Measurements from ENCODE around the gene SPARCL1.
"Not testable (repeated sequence)": the region's sequence is repeated elsewhere in the genome, so short reads cannot be mapped to it uniquely, and the experiment has no call there.

Gene SPARCL1

DNA sequence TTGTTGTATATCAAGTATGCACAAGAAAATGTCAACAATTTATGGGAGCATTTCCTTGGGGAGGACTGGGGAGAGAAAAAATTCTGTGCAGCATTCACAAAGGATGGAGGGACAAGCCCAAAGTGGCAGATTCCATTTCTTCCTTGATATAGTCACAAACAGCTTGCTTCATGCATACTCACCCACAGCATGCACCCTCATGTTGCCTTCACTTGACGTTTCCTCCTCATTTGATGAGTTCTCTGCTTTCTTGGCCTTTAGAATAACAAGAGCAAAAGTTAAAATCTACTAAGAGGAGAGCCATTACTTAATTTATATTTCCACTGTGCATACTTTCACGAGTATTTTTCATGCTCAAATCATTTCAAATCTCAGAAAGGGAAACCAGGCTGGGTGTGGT is 37.7 kb downstream of the SPARCL1 start:
- no peak for FAIRE-seq
- no peak for DNase-seq (ENCODE audit: insufficient read length, low spot score)

DNA sequence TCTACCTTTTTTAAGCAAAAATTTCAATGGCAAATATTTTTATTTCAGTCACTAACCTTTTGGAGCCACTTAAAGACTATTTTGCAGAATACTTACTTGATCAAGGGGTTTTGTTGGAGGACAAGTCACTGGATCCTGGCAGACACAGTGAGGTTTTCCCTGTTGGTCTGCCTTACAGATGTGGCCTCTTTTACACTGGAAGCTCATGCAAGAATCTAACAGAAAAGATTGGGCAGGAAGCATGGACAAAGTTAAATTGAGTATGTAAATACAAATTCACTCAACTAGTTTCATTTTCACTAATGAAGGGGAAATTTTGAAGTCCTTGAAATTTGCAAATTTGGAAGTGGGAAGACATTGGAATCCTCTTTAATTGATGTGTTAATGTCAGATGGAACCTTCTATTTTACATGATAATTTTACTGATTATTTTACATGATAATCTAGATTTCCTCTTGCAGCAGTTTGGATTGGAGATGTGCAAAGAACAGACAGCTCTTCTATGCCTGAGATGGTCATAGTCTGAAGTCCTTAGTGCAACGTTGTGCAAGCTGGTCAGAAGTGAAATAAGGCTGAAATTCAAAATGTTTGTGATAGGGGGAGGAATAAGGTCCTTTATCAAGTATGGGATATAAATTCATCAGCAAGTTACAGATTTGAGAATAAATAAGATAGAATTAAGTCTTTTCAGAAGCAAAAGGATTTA is 38.4 kb downstream of the SPARCL1 start:
- TF ChIP-seq, protein P1, sequence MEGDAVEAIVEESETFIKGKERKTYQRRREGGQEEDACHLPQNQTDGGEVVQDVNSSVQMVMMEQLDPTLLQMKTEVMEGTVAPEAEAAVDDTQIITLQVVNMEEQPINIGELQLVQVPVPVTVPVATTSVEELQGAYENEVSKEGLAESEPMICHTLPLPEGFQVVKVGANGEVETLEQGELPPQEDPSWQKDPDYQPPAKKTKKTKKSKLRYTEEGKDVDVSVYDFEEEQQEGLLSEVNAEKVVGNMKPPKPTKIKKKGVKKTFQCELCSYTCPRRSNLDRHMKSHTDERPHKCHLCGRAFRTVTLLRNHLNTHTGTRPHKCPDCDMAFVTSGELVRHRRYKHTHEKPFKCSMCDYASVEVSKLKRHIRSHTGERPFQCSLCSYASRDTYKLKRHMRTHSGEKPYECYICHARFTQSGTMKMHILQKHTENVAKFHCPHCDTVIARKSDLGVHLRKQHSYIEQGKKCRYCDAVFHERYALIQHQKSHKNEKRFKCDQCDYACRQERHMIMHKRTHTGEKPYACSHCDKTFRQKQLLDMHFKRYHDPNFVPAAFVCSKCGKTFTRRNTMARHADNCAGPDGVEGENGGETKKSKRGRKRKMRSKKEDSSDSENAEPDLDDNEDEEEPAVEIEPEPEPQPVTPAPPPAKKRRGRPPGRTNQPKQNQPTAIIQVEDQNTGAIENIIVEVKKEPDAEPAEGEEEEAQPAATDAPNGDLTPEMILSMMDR (IDR thresholded peaks at IDR 0.05; ENCODE audit: insufficient read depth, missing control alignments): no peak
- DNase-seq (ENCODE audit: insufficient read length, low spot score): no peak
- FAIRE-seq: no peak

More for the DNA sequence above, 37.7 kb downstream of the SPARCL1 start:
- TF ChIP-seq, protein P1 (IDR thresholded peaks at IDR 0.05; ENCODE audit: insufficient read depth, missing control alignments): no peak

DNA sequence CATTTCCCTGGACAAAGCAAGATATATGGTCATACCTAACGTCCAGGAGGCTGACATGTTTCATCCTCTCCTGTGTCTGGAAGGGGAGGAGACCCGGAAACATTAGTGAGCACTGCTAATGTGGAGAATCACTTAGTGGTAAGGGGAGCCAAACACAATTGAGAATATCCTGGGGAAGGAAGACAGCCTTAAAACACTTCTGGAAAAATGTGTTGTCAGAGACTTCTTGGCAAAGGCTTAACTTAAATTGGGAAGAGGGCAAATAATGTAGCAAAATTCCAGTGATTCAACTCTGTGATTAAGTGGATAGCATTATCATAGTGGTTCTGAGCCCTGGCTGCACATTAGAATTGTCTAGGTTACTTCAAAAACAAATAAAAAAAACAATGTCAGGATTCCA is 39.5 kb downstream of the SPARCL1 start:
- no peak for DNase-seq (ENCODE audit: insufficient read length, low spot score)
- TF ChIP-seq, protein P1 (IDR thresholded peaks at IDR 0.05; ENCODE audit: insufficient read depth, missing control alignments): no peak
- FAIRE-seq: no peak

DNA sequence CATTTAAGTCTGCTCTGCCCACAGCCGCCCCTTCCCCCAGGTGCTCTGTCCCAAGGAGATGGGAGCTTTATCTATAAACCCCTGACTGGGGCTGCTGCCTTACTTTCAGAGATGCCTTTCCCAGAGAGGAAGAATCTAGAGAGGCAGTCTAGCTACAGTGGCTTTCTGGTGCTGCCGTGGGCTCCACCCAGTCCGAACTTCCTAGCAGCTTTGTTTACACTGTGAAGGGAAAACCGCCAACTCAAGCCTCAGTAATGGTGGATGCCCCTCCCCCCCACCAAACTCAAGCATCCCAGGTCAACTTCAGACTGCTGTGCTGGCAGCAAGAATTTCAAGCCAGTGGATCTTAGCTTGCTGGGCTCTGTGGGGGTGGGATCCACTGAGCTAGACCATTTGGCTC is 40.5 kb downstream of the SPARCL1 start:
- not testable (repeated sequence) for DNase-seq (ENCODE audit: insufficient read length, low spot score); FAIRE-seq

DNA sequence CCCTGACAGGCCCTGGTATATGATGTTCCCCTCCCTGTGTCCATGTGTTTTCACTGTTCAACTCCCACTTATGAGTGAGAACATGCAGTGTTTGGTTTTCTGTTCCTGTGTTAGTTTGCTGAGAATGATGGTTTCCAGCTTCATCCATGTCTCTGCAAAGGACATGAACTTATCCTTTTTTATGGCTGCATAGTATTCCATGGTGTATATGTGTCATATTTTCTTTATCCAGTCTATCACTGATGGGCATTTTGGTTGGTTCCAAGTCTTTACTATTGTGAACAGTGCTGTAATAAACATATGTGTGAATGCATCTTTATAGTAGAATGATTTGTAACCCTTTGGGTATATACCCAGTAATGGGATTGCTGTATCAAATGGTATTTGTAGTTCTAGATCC is 45.9 kb downstream of the SPARCL1 start:
- FAIRE-seq; DNase-seq (ENCODE audit: insufficient read length, low spot score): not testable (repeated sequence)

DNA sequence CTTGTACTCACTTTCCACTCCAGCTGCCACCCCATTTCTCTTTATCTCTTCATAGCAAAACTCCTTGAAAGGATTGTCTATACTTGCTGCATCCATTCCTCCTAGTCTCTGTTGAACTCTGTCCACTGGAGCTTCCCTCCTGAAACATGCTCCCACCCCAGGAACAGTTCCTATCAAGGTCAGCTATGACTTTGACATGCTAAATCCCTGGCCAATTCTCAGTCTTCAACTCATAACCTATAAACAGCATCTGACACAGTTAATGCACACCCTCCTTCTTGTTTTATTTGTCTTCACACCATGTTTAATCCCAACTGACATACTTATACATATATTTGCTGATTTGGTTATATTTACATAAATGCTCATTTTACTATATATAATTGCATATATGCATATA is 47.8 kb downstream of the SPARCL1 start:
- DNase-seq (ENCODE audit: insufficient read length, low spot score): no peak
- no peak for FAIRE-seq
- TF ChIP-seq, protein P1 (IDR thresholded peaks at IDR 0.05; ENCODE audit: insufficient read depth, missing control alignments): no peak

DNA sequence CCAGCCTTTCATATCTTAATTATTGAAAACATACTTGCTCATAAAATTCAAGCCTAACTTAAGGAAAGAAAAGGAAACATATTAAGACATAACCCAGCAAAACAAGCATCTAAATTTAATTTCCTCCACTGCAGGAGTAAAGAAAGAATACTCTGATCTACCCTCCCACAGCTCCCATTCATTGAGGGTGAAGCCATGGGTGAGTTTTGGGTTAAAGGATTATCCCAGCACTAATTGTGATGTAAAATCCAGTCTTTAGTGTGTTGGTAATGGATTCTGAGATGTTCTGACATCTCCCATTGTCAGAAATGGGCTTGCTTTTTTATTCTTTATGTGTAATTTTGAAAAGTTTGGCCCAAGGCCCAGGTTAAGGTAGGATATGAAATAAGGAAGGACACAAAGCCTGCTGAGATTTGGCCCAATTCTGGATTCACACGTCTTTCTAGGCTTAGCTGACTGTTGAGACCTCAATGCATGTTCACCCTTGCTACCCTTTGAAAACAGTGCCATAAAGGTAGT is 50.4 kb downstream of the SPARCL1 start:
- DNase-seq (ENCODE audit: insufficient read length, low spot score): no peak
- TF ChIP-seq, protein P1 (IDR thresholded peaks at IDR 0.05; ENCODE audit: insufficient read depth, missing control alignments): no peak
- FAIRE-seq: no peak

DNA sequence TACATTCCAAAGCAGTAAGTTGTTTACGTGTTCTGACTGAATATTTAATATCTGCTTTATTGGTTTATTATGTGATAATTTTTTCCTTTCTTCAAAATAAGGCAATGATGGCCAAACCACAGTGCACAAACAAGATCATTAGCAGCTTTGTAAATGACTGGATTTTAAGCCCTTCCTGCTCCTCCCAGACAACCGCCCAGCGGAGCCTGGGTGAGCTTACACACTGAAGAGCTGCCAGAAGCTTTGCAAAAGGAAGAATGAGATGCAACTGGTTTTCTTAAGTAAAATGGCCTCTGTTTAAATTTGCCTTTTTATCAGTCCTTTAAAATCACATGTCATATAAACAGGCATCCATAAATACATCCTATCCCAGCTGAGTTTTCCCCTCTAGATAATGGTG is 52.2 kb downstream of the SPARCL1 start:
- TF ChIP-seq, protein P1 (IDR thresholded peaks at IDR 0.05; ENCODE audit: insufficient read depth, missing control alignments): no peak
- no peak for FAIRE-seq
- no peak for DNase-seq (ENCODE audit: insufficient read length, low spot score)
